Ectodermal cell (in vitro differentiated cells): ENCODE measurements around the gene KCNQ1.

Experiments used
- H3K27ac ChIP-seq: 2 replicates; pipeline ENCODE4 v1.7.0; 2013; ENCODE audit warnings: mild to moderate bottlenecking, low read depth, low read length; ENCODE audit not compliant: insufficient read depth, poor library complexity, severe bottlenecking
- H3K27me3 ChIP-seq: 2 replicates; pipeline ENCODE4 v1.7.0; 2013; ENCODE audit warnings: mild to moderate bottlenecking, low read length; ENCODE audit not compliant: insufficient read depth, control insufficient read depth, poor library complexity, severe bottlenecking
- H3K36me3 ChIP-seq: one replicate; pipeline ENCODE4 v1.7.0; 2013; ENCODE audit warnings: low read length; ENCODE audit not compliant: control insufficient read depth, insufficient read depth
- H3K4me1 ChIP-seq: one replicate; pipeline ENCODE4 v1.7.0; 2013; ENCODE audit warnings: low read length; ENCODE audit not compliant: control insufficient read depth, insufficient read depth
- H3K4me3 ChIP-seq: 2 replicates; pipeline ENCODE4 v1.7.0; 2013; ENCODE audit warnings: low read depth, low read length, control low read depth; ENCODE audit not compliant: insufficient read depth
- H3K9me3 ChIP-seq: 2 replicates; pipeline ENCODE4 v1.7.0; 2013; ENCODE audit warnings: mild to moderate bottlenecking, low read length, moderate library complexity; ENCODE audit not compliant: control insufficient read depth
- WGBS, 2 experiments: methylation state at CpG; one replicate each; pipeline ENCODE4 v1.1.7; 2013; ENCODE audit warnings: missing lambda C conversion rate in 2 of 2; 5-methylcytosine and 5-hydroxymethylcytosine counted together

Gene KCNQ1

DNA sequence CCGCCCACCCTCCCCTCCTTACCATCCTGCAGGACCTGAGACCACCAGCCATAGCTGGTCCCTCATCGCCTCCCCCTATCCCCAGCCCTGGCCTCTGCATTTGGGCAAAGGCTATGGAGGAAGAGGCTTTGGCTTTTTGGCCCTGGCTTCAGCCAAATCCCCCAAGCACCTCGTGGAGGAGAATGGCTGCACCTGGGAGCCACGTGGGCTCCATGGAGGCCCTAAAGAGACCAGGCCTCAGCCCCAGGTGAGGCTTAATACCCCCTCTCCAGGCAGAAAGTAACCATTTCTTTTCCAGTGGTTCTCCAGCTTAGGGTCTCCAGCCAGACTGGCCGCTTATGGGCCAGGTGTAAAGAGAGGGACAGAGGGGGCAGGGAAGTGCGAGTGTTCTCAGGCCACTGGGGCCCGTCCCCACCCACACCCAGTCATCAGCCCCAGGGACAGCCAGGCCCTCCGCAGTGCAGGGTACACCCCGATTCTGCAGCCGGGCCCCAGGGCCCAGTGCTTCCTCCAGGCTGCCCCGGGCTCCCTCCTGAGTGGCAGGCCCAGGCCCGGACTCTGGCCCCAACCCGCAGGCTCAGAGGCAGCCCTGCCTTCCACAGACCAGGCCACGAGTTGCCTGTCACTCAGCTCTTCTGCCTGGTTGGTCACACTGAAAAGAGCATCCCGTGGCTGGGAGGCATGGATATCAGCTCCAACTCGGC, 414.3 kb downstream of the KCNQ1 start:
- H3K4me3 ChIP-seq, result no peak overlapping the region
- H3K4me1 ChIP-seq, result peaks cover 16% of the 10 kb centered on the region
- H3K9me3 ChIP-seq, result no peaks in the 10 kb centered on the region
- 78 to 80% methylated on average over 15 to 16 of the region's 16 CpGs for WGBS, 2 experiments
- H3K27me3 ChIP-seq, result peaks cover 42% of the 10 kb centered on the region
- no peak overlapping the region for H3K27ac ChIP-seq
- H3K36me3 ChIP-seq, result no peaks in the 10 kb centered on the region

DNA sequence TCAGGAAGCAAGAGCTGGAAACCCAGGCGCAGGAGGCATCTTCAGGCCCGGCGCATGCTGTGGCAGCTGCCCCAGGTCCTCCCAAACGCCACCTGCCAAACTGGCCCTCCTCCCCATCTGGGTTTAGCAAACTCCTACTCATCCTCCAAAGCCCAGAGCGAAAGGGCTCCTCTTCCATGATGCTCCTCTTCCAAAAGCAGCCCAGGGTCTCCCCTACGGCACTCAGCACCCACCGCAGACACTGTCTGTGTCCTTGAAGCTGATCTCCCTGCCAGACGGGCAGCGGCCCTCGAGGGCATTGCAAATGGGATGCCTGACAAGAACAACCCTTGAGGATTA, 414.9 kb downstream of the KCNQ1 start:
- Histone ChIP-seq H3K36me3 (no peaks in the 10 kb centered on the region), H3K27ac (no peak overlapping the region), H3K4me3 (no peak overlapping the region), H3K9me3 (no peaks in the 10 kb centered on the region), H3K27me3 (peaks cover 44% of the 10 kb centered on the region), H3K4me1 (peaks cover 19% of the 10 kb centered on the region)
- 86 to 88% methylated on average over 10 of the region's 10 CpGs for WGBS, 2 experiments

DNA sequence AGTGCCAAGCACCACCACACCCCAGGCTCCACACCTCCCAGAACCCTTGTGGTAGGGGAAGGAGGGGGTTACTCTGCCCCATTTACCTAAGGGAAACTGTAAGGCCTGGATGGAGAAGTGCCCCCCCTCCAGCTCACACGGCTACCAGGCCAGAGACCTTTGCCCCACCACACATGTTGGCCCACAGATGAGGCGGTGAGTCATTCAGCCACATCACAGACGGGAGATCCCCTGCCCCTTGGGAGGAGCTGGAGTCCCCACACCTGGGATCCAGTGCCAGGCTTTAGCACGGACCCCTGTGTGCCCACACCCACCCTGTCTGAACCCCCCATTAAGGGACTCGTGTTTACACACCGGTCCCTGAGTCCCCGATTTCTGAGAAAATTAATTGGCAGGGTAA, 415.8 kb downstream of the KCNQ1 start:
- WGBS, 2 experiments, result 89 to 92% methylated on average over 7 of the region's 7 CpGs
- no peaks in the 10 kb centered on the region for H3K9me3 ChIP-seq
- no peaks in the 10 kb centered on the region for H3K36me3 ChIP-seq
- H3K4me3 ChIP-seq, result no peak overlapping the region
- H3K4me1 ChIP-seq, result peaks cover 19% of the 10 kb centered on the region
- peaks cover 46% of the 10 kb centered on the region for H3K27me3 ChIP-seq
- H3K27ac ChIP-seq, result no peak overlapping the region

DNA sequence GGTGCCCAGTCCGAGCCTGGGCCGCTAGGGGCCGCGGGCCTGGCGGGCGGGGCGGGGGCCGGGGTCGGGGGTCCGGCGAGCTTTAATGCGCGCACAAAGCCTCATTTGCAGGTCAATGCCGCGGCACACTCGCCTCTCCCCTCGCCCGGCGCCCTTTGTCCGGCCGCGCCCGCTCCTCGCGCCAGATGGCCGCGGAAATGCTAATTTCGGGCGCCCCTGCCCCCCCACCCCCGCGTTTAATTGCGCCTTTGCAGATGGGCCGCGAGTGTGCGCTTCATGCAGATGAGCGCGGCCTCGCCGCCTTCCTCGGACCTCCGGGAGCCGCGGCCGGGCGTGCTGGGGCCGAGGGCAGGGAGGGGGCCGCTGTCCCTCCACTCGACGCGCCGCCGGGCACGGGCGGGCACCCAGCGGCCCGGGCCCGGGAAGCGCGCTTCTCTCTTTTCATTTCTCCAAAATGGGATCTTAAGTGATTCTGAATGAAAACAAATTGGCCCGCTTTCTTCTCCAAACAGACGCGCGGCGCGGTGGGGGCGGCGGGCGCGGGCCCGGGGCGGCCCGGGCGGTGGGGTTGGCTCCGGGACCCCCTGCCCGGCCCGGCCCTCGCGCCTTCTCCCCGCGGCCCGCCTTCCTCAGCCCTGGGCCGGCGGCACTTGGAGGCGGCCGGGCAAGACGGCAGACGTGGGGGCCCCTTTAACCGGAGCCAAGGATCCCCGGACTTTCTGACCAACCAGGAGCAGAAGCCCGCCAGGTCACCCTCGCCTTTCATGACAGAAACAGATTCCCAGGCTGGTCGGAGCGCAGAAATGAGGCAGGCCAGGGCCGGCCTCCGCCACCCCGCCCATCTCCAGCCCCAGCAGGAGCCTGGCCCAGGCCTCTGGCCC, 417.8 kb downstream of the KCNQ1 start:
- no peak overlapping the region for H3K27ac ChIP-seq
- peak overlapping the region; percentile 26 for H3K4me3 ChIP-seq

DNA sequence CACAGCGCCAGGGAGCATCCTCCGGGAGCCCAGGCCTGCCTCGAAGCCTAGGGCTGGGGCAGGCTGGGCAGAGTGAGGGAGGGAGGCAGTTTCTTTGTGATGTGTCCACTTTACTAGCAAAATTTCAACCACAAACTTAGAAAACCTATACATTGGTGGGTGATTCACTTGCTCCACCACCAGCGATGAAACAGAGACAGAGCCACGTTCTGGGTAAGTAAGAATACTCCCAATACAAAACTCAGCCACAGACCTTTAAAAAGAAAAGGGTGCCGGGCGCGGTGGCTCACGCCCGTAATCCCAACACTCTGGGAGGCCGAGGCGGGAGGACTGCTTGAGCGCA, 418.4 kb downstream of the KCNQ1 start:
- Histone ChIP-seq H3K4me1 (peaks cover 19% of the 10 kb centered on the region), H3K9me3 (no peaks in the 10 kb centered on the region), H3K27ac (no peak overlapping the region), H3K4me3 (no peak overlapping the region), H3K27me3 (peaks cover 49% of the 10 kb centered on the region), H3K36me3 (no peaks in the 10 kb centered on the region)
- WGBS, 2 experiments, result 51 to 52% methylated on average over 13 of the region's 13 CpGs

More for the DNA sequence above, 417.8 kb downstream of the KCNQ1 start:
- Histone ChIP-seq H3K36me3 (no peaks in the 10 kb centered on the region), H3K27me3 (peaks cover 46% of the 10 kb centered on the region), H3K9me3 (no peaks in the 10 kb centered on the region), H3K4me1 (peaks cover 19% of the 10 kb centered on the region)
- WGBS, 2 experiments, result 1% methylated on average over 96 of the region's 96 CpGs

DNA sequence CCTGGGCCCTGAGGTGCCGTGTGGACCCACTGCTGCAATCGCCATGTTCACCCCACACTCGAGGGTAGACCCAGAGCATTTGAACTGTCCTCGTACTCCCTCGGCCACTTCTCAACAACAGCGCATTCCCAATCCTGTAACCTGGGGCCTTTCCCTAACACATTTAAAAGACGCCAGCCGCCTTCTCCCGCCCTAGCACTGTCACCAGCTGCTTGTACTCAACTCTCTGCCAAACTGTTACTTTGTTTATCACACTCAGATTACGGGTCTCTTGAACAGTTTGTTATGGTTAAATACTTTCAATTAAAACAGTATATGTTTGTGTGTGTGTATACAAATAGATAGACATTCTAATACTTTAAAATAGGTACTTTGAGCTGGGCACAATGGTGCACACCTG, 420.1 kb downstream of the KCNQ1 start:
- Histone ChIP-seq H3K9me3 (no peaks in the 10 kb centered on the region), H3K27me3 (peaks cover 65% of the 10 kb centered on the region), H3K4me1 (peaks cover 19% of the 10 kb centered on the region), H3K4me3 (no peak overlapping the region), H3K27ac (no peak overlapping the region), H3K36me3 (no peaks in the 10 kb centered on the region)
- 88 to 90% methylated on average over 10 of the region's 10 CpGs for WGBS, 2 experiments

DNA sequence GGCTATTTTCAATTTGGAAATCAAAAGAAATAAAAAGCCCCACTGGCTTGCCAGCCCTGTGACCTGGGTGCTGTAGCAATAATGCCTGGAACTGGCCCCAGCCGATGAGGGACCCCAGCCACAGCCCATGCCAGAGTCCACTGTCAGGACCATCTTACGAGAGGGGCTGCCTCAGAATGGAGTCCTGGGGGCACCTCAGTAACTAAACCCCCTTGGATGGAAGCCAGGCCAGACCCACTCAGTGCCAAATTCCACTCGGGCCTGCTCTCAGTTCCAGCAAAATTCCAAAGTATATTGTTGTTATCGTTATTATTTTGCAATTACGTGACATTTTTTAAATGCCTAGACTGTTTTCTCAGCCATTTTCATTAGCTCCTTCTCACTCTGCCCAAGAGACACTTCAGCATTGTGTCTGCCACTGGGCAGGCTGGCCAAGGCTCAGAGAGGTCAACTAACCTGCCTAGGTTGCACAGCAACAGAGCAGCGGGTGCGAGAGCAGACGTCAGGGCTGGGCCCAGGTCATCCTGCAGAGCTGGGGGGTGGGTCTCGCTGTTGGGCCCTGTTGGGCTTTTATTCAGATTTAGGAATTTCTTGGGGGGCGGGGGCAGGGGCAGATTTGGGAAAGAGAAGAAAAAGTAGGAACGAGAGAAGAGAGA, 421.2 kb downstream of the KCNQ1 start:
- Histone ChIP-seq H3K4me1 (peaks cover 22% of the 10 kb centered on the region), H3K9me3 (no peaks in the 10 kb centered on the region), H3K36me3 (no peaks in the 10 kb centered on the region), H3K27me3 (peaks cover 69% of the 10 kb centered on the region), H3K4me3 (no peak overlapping the region), H3K27ac (no peak overlapping the region)
- whole genome bisulfite sequencing, 2 experiments, result 94 to 95% methylated on average over 11 of the region's 11 CpGs

DNA sequence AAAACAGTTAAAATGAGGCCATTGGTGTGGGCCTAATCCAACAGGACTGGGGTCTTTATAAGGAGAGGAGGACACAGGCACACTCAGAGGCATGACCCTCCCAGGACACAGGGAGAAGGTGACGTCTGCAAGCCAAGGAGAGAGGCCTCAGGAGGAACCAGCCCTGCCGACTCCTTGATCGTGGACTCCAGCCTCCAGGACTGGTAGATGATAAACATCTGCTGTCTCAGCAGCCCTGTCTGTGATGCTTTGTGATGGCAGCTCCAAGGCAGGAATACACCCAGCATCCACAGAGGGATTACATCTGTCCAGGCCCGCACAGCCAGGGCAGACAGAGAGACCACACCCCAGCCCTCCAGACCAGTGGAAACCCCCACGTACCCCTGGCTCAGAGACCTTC, 422.3 kb downstream of the KCNQ1 start:
- H3K27me3 ChIP-seq, result peaks cover 67% of the 10 kb centered on the region
- H3K27ac ChIP-seq, result no peak overlapping the region
- WGBS, 2 experiments, result 91% methylated on average over 5 of the region's 5 CpGs
- no peaks in the 10 kb centered on the region for H3K9me3 ChIP-seq
- H3K36me3 ChIP-seq, result no peaks in the 10 kb centered on the region
- no peak overlapping the region for H3K4me3 ChIP-seq
- peaks cover 30% of the 10 kb centered on the region for H3K4me1 ChIP-seq

DNA sequence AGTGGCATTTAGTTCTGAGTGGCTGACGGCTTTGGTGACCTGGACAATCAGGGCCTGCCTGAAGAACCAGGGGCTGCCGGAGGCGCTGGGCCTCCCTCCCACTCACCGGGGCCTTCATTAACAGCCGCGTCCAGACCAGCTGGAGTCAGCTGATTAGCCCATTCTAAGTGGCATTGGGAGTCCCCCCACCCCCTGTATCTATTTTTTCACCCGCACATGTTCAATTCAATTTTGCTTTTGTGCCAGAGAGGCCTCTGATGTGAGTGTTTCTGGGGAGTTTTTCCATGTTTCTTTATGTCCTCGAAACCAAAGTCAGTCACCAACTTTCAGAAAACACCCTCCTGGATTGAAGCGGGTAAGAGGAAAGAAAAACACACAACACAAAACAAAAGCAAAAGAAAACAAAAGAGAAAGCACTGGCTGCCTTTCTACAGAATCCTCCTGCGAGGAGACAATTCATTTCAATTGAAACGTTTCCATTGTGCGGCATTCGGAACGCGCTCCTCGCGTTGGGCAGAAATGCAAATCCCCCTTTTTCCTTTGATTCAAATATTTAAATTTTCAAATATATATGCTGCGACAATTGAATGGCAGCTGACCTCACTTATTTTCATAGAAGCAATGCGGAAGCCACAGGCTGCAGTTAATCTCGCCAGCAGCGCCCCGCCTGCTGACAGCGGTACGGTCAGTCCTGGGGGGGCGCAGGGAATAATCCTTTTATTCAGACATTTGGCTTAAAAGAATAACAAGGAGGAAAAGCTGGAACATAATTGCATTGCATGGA, 423.1 kb downstream of the KCNQ1 start:
- peaks cover 60% of the 10 kb centered on the region for H3K27me3 ChIP-seq
- H3K4me3 ChIP-seq, result no peak overlapping the region
- no peaks in the 10 kb centered on the region for H3K36me3 ChIP-seq
- peak overlapping the region; percentile 17 for H3K27ac ChIP-seq
- H3K4me1 ChIP-seq, result peaks cover 29% of the 10 kb centered on the region
- no peaks in the 10 kb centered on the region for H3K9me3 ChIP-seq
- 4 to 5% methylated on average over 24 to 25 of the region's 25 CpGs for WGBS, 2 experiments
